CD8-positive, alpha-beta memory T cell (primary cell): Measurements from ENCODE around the gene BDKRB1. TPM values are rescaled to one million over a fixed set of nuclear protein-coding genes. Genes with fewer than 3 reads are reported as not detected.

Experiments used
- CTCF ChIA-PET: fragments of 350-600 bp; sonication (Branson Sonifier 250); formaldehyde crosslinking; loops from one replicate; lab custom pipeline; 2021; ENCODE audit warnings: antibody characterized with exemption; lab: Charles Lee
- POLR2A ChIA-PET: fragments of 350-600 bp; sonication (Branson Sonifier 250); formaldehyde crosslinking; loops from one replicate; lab custom pipeline; 2021; ENCODE audit warnings: antibody characterized with exemption; lab: Charles Lee
- DNase-seq, 5 donors: peaks; one replicate each; pipeline versions ENCODE4 v3.0.0 to v3.0.0-alpha.2; 2020 to 2022; ENCODE audit warnings: mixed read lengths in 1 of 5
- H3K27ac ChIP-seq: one replicate; pipeline ENCODE4 v1.7.0; 2013; ENCODE audit warnings: low read depth, mild to moderate bottlenecking, low read length, moderate library complexity
- H3K27me3 ChIP-seq: 2 replicates; pipeline ENCODE4 v1.7.0; 2013; ENCODE audit warnings: low read length, mild to moderate bottlenecking; ENCODE audit not compliant: insufficient read depth, poor library complexity, severe bottlenecking
- H3K36me3 ChIP-seq: 2 replicates; pipeline ENCODE4 v1.7.0; 2013; ENCODE audit warnings: mild to moderate bottlenecking, low read length, moderate library complexity; ENCODE audit not compliant: insufficient read depth
- H3K4me1 ChIP-seq: 2 replicates; pipeline ENCODE4 v1.7.0; 2013; ENCODE audit warnings: mild to moderate bottlenecking, low read length, moderate library complexity; ENCODE audit not compliant: insufficient read depth
- H3K4me3 ChIP-seq: 2 replicates; pipeline ENCODE4 v1.7.0; 2013; ENCODE audit warnings: mild to moderate bottlenecking, low read length
- H3K9me3 ChIP-seq: 2 replicates; pipeline ENCODE4 v1.7.0; 2013; ENCODE audit warnings: mild to moderate bottlenecking, low read length
- H3K27ac Mint-ChIP-seq, 8 donors: one replicate each; pipeline ENCODE4 v1.8.0; 2020 to 2021; ENCODE audit warnings: mixed read lengths in 8 of 8, mild to moderate bottlenecking in 6 of 8, inconsistent platforms in 3 of 8, moderate library complexity in 3 of 8
- H3K27me3 Mint-ChIP-seq, 2 donors: one replicate each; pipeline ENCODE4 v1.8.0; 2020 to 2021; ENCODE audit warnings: mixed read lengths in 2 of 2, mild to moderate bottlenecking in 1 of 2, moderate library complexity in 1 of 2
- H3K36me3 Mint-ChIP-seq, 3 donors: one replicate each; pipeline ENCODE4 v1.8.0; 2020 to 2021; ENCODE audit warnings: mixed read lengths in 3 of 3, inconsistent platforms in 1 of 3, mild to moderate bottlenecking in 1 of 3
- H3K4me1 Mint-ChIP-seq, 3 donors: one replicate each; pipeline ENCODE4 v1.8.0; 2020 to 2021; ENCODE audit warnings: mixed read lengths in 3 of 3, inconsistent platforms in 1 of 3, mild to moderate bottlenecking in 1 of 3
- H3K4me3 Mint-ChIP-seq, 7 donors: one replicate each; pipeline ENCODE4 v1.8.0; 2020 to 2021; ENCODE audit warnings: mixed read lengths in 7 of 7, mild to moderate bottlenecking in 6 of 7, moderate library complexity in 4 of 7, inconsistent platforms in 2 of 7
- H3K9me3 Mint-ChIP-seq, 5 donors: one replicate each; pipeline ENCODE4 v1.8.0; 2020 to 2022; ENCODE audit warnings: mixed read lengths in 5 of 5, mild to moderate bottlenecking in 3 of 5, moderate library complexity in 2 of 5, inconsistent platforms in 1 of 5
- polyA plus RNA-seq: library from polyadenylated mRNA; unstranded; fragments of 300-500 nt; fragmentation: Illumina TruSeq; gene quantifications from one replicate; pipeline ENCODE4 v1.2.3, GENCODE V29; 2021
- total RNA-seq, 2 experiments: library from RNA; stranded (reverse); gene quantifications; one replicate each; pipeline ENCODE4 v1.2.3, GENCODE V29; 2021

BDKRB1 gene
- total and polyA plus RNA-seq, 3 experiments from 2014 or later: not detected

DNA sequence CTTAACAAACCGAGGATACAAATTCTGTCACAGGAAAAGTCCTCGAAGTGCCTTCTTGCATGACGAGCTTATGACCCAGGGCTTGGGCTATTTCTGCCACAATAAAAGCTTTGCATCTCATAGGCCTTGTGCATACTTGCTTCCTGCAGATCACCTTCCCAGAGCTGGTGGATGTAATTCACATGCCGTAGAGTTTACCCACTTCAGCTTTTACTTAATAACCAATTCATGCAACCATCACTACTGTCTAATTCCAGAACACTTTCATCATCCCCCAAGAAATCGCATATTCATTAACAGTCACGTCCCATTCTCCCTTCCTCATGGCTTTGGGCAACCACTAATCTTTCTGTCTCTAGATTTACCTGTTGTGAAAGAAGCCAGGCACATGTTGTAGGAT lies 9.0 kb upstream of the BDKRB1 start:
- H3K27ac Mint-ChIP-seq: no peak overlapping the region
- Histone ChIP-seq H3K36me3 (no peaks in the 10 kb centered on the region), H3K27ac (no peak overlapping the region), H3K27me3 (no peaks in the 10 kb centered on the region), H3K4me3 (no peak overlapping the region), H3K9me3 (no peaks in the 10 kb centered on the region), H3K4me1 (no peaks in the 10 kb centered on the region)
- ChIA-PET CTCF (no interaction called here), POLR2A (no interaction called here)
- no peaks in the 10 kb centered on the region for H3K9me3 Mint-ChIP-seq
- H3K27me3 Mint-ChIP-seq: peaks cover 9 to 38% of the 10 kb centered on the region in 2 donors
- H3K4me3 Mint-ChIP-seq: no peak overlapping the region
- H3K36me3 Mint-ChIP-seq: no peaks in the 10 kb centered on the region
- no peaks in the 10 kb centered on the region for H3K4me1 Mint-ChIP-seq
- DNase-seq: no peak

DNA sequence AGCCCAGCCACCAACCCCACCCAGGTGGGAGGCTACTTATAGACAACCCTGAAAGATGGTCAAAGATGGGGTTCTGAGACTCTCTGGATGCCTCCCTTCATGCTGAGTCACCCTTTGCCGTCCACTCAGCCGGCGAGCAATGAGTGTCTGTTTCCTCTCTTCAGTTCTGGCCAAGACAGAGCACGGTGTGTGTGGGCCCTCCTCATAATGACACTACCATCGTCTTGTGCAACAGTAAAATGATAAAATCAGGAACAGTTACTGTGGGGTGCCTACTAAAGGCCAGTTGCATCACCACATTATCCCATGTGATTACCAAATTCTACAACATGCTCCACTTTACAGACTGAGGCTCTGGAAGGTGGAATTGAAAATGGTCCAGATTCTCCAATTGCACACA lies 7.0 kb upstream of the BDKRB1 start:
- no peaks in the 10 kb centered on the region for H3K36me3 Mint-ChIP-seq

DNA sequence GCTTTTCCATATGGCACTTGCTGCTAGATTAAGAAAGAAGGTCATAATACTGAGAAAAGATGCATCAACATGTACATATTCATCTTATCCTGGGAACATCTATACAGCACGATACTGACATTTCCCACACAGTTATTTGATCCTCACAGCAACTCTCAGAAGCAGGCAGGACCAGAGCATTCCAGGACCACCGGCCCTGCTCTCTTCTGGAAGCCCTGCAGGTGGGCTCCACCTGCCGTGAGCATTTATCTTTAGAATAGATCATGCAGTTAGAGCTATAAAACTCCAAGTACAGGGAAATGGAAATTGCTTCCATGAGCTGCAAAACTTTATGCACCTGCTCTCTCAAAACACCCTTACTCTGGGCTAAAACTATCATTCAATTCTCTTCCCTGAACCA lies 5.5 kb upstream of the BDKRB1 start:
- H3K27ac Mint-ChIP-seq: no peak overlapping the region
- Histone ChIP-seq H3K27ac (no peak overlapping the region), H3K36me3 (no peaks in the 10 kb centered on the region), H3K4me3 (no peak overlapping the region), H3K4me1 (no peaks in the 10 kb centered on the region), H3K9me3 (no peaks in the 10 kb centered on the region), H3K27me3 (peaks cover 3% of the 10 kb centered on the region)
- CTCF ChIA-PET: no interaction called here
- no peak for DNase-seq
- H3K36me3 Mint-ChIP-seq: no peaks in the 10 kb centered on the region
- POLR2A ChIA-PET: no interaction called here
- no peaks in the 10 kb centered on the region for H3K4me1 Mint-ChIP-seq
- peaks cover 17 to 67% of the 10 kb centered on the region in 2 donors for H3K27me3 Mint-ChIP-seq
- no peak overlapping the region for H3K4me3 Mint-ChIP-seq
- H3K9me3 Mint-ChIP-seq: no peaks in the 10 kb centered on the region

More for the DNA sequence above, 7.0 kb upstream of the BDKRB1 start:
- H3K27me3 Mint-ChIP-seq: peaks cover 17 to 56% of the 10 kb centered on the region in 2 donors
- H3K9me3 ChIP-seq: no peaks in the 10 kb centered on the region
- H3K4me3 ChIP-seq: no peak overlapping the region
- no peaks in the 10 kb centered on the region for H3K36me3 ChIP-seq
- CTCF ChIA-PET: no interaction called here
- no peaks in the 10 kb centered on the region for H3K9me3 Mint-ChIP-seq
- peaks cover 3% of the 10 kb centered on the region for H3K27me3 ChIP-seq
- H3K27ac Mint-ChIP-seq: no peak overlapping the region
- no peak for DNase-seq
- no peak overlapping the region for H3K4me3 Mint-ChIP-seq
- H3K4me1 ChIP-seq: no peaks in the 10 kb centered on the region
- POLR2A ChIA-PET: no interaction called here
- no peak overlapping the region for H3K27ac ChIP-seq
- no peaks in the 10 kb centered on the region for H3K4me1 Mint-ChIP-seq

DNA sequence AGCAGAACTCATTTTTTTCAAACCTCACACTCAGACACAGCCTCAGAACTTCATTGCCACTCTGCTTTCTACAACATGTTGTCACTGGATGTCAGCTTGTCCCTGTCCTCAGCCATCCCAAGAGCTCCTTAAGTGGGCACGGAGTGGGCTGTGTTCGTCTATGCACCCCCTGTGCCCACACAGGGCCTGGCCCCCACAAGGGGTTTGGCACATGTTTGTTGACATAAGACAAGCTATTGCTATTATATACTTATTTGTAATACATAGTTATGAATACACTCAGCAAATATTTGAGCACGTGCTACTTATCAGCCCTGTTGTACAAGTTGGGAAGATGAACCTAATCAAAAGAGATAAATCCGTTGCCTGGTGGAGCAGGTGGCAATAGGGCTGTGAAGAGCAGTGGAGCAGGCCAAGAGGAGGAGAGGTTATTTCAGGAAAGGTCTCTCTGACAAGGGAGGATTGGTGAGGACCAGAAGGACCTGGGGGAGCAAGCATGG lies 4.3 kb upstream of the BDKRB1 start:
- Mint-ChIP-seq H3K27ac (no peak overlapping the region), H3K4me1 (no peaks in the 10 kb centered on the region), H3K36me3 (no peaks in the 10 kb centered on the region), H3K27me3 (peaks cover 14 to 69% of the 10 kb centered on the region in 2 donors), H3K9me3 (no peaks in the 10 kb centered on the region), H3K4me3 (no peak overlapping the region)
- Histone ChIP-seq H3K36me3 (no peaks in the 10 kb centered on the region), H3K4me3 (no peak overlapping the region), H3K9me3 (no peaks in the 10 kb centered on the region), H3K27me3 (peaks cover 3% of the 10 kb centered on the region), H3K27ac (no peak overlapping the region), H3K4me1 (no peaks in the 10 kb centered on the region)
- ChIA-PET CTCF (no interaction called here), POLR2A (no interaction called here)
- DNase-seq: no peak

DNA sequence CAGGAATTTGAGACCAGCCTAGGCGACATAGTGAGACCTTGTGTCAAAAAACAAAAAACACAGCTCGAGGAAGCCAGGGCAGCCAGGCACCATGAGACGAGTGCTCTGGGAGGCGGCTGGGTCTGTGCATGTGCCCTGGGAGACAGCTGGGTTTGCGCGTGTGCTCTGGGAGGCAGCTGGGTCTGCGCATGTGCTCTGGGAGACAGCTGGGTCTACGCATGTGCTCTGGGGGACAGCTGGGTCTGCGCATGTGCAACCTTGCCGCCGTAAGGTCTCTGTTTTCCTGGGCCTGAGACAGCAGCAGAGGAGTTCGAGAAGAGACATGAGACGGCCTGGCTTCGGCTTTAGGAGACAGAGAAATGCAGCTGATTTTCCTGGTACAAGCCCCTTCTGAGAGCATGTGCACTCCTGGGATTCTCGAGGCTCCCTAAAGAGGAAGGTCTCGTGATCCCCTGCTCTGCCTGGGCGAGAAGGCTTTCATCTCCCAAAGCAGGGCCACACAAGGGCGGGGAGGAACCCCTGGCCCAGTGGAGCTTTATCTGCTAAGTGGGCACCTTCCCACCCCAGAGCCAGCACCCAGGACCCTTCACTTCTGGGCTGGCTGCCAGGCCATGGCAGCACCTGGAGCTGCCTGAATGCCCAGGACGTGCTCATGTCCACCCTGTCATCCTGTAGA lies 3.5 kb upstream of the BDKRB1 start:
- no peaks in the 10 kb centered on the region for H3K4me1 Mint-ChIP-seq
- no peak for DNase-seq
- no peak overlapping the region for H3K27ac Mint-ChIP-seq
- no peak overlapping the region for H3K4me3 Mint-ChIP-seq
- no peaks in the 10 kb centered on the region for H3K9me3 ChIP-seq
- ChIA-PET POLR2A (no interaction called here), CTCF (no interaction called here)
- peaks cover 0 to 2% (median 0%) of the 10 kb centered on the region in 5 donors for H3K9me3 Mint-ChIP-seq
- H3K27me3 Mint-ChIP-seq: peaks cover 14 to 70% of the 10 kb centered on the region in 2 donors
- H3K36me3 Mint-ChIP-seq: no peaks in the 10 kb centered on the region
- H3K27ac ChIP-seq: no peak overlapping the region
- H3K4me1 ChIP-seq: no peaks in the 10 kb centered on the region
- H3K36me3 ChIP-seq: no peaks in the 10 kb centered on the region
- peaks cover 3% of the 10 kb centered on the region for H3K27me3 ChIP-seq
- no peak overlapping the region for H3K4me3 ChIP-seq

DNA sequence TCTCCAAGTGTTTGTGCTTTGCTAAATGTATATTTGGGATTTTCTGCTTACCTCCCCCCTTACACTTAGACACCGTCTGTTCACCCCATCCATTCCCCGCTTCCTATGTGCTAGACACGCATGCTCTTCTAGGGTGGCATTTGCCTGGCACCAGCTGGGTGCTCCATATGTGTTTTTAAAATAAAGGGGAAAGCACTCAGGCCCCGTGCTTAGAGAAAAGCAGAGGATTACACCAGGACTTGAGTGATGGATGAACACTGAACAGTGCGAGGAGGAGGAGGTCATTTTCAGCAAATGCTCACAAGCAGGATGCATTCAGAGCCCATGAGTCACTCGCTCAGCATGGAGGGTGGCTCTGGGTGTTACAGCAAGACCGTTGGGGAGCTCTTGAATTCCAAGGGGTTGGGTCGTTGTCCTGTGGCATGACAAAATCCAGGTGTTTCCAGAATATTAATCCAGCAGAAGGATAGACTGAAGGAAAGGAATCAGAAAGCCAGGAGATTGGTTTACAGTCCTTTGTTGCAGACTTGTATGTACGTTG lies 2.9 kb upstream of the BDKRB1 start:
- no peak overlapping the region for H3K27ac Mint-ChIP-seq
- H3K4me1 ChIP-seq: no peaks in the 10 kb centered on the region

DNA sequence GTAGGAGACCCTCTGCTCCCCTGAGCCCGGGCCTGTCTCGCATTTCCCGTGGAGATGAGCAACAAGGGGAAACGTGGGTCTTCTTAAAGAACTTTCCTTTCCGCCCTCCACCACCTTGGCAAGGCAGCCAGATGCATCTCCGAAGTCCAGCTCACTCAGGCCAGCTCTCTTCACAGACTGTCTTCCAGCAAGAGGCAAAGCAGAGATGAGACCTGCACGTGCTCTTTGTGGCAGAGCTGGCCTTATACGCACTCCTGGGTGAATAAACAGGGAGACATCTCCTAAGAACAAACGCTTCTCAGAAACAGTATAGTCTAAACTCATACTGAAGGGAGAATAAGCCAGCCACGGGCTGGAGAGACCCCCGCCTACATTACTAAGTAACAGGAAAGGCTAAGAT lies 1.3 kb upstream of the BDKRB1 start:
- H3K4me1 Mint-ChIP-seq: no peaks in the 10 kb centered on the region
- no peaks in the 10 kb centered on the region for H3K36me3 Mint-ChIP-seq
- no peak for DNase-seq
- no peak overlapping the region for H3K4me3 Mint-ChIP-seq
- H3K4me3 ChIP-seq: no peak overlapping the region
- H3K27ac Mint-ChIP-seq: no peak overlapping the region
- no peak overlapping the region for H3K27ac ChIP-seq
- no peaks in the 10 kb centered on the region for H3K9me3 ChIP-seq
- peaks cover 0 to 2% (median 0%) of the 10 kb centered on the region in 5 donors for H3K9me3 Mint-ChIP-seq
- CTCF ChIA-PET: no interaction called here
- POLR2A ChIA-PET: no interaction called here
- H3K27me3 Mint-ChIP-seq: peaks cover 11 to 57% of the 10 kb centered on the region in 2 donors
- H3K36me3 ChIP-seq: no peaks in the 10 kb centered on the region
- H3K4me1 ChIP-seq: no peaks in the 10 kb centered on the region
- H3K27me3 ChIP-seq: peaks cover 3% of the 10 kb centered on the region

More for the DNA sequence above, 2.9 kb upstream of the BDKRB1 start:
- no peaks in the 10 kb centered on the region for H3K9me3 ChIP-seq
- H3K36me3 ChIP-seq: no peaks in the 10 kb centered on the region
- Mint-ChIP-seq H3K36me3 (no peaks in the 10 kb centered on the region), H3K27me3 (peaks cover 14 to 68% of the 10 kb centered on the region in 2 donors), H3K9me3 (peaks cover 0 to 2% (median 0%) of the 10 kb centered on the region in 5 donors), H3K4me3 (no peak overlapping the region), H3K4me1 (no peaks in the 10 kb centered on the region)
- peaks cover 3% of the 10 kb centered on the region for H3K27me3 ChIP-seq
- CTCF ChIA-PET: no interaction called here
- no peak overlapping the region for H3K4me3 ChIP-seq
- DNase-seq: no peak
- POLR2A ChIA-PET: no interaction called here
- H3K27ac ChIP-seq: no peak overlapping the region

DNA sequence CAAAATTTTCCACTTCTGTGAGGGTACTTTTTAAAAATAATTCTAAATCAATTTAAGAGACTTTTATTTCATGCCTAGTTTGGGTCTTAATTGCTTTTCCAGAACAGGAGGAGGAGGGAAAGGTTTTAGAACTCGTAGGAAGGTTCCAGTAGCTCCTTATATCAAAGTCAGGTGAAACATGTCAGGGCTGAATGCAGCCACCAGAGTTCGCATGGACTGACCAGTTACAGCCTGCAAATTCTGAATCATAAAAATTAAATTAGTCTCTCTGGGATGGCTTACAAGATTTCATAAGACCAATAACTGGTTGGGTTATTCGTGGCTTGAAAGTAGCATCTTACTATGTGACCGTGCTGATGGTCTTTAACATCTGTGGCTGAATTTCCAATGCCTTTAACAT lies 397 bp downstream of the BDKRB1 start:
- Histone ChIP-seq H3K4me3 (no peak overlapping the region), H3K9me3 (no peaks in the 10 kb centered on the region), H3K27me3 (peaks cover 3% of the 10 kb centered on the region), H3K27ac (no peak overlapping the region), H3K4me1 (no peaks in the 10 kb centered on the region), H3K36me3 (no peaks in the 10 kb centered on the region)
- DNase-seq: no peak
- no peaks in the 10 kb centered on the region for H3K36me3 Mint-ChIP-seq
- no peak overlapping the region for H3K27ac Mint-ChIP-seq
- peaks cover 10 to 64% of the 10 kb centered on the region in 2 donors for H3K27me3 Mint-ChIP-seq
- H3K4me1 Mint-ChIP-seq: no peaks in the 10 kb centered on the region
- CTCF ChIA-PET: no interaction called here
- POLR2A ChIA-PET: no interaction called here
- H3K9me3 Mint-ChIP-seq: peaks cover 0 to 2% (median 0%) of the 10 kb centered on the region in 5 donors
- no peak overlapping the region for H3K4me3 Mint-ChIP-seq
